ENCODE results near the gene CCDC88C. TPM values are rescaled to one million over a fixed set of nuclear protein-coding genes. Genes with fewer than 3 reads are reported as not detected.

The CCDC88C gene
- total RNA-seq, 1 experiment from 2014 or later = 21.3 TPM

GRCh38 chr14:91372671-91373495 lies 44.7 kb downstream of the CCDC88C start:
- in situ Hi-C loops (cut with HindIII; ENCODE audit: low pct_unique_long_range_greater_than_20kb, low sequenced_read_pairs) = no loop called here
- H3K27ac ChIP-seq (ENCODE audit: low read length) = peak overlapping the region; percentile 12; the same call in 1 of the 2 replicates
- no peaks in the 10 kb centered on the region for H3K36me3 ChIP-seq (ENCODE audit: control insufficient read depth, insufficient read depth, low read length)
- intact Hi-C loops (cut with micrococcal nuclease; ENCODE audit: unreplicated experiment) = no loop called here
- no peak for ATAC-seq
- no peaks in the 10 kb centered on the region for H3K9me3 ChIP-seq (ENCODE audit: control insufficient read depth, insufficient read depth, low read depth, low read length)
- TF ChIP-seq SIN3A (IDR thresholded peaks at IDR 0.05; ENCODE audit: borderline replicate concordance, insufficient read depth, low read depth, low read length) (no peak), POLR2AphosphoS5 (IDR thresholded peaks at IDR 0.05; ENCODE audit: low read depth, low read length) (no peak), REST (IDR thresholded peaks at IDR 0.05; ENCODE audit: insufficient read depth in 1 of 2, low read depth in 2 of 2, low read length in 1 of 2) (no peak), TCF7L2 (IDR thresholded peaks at IDR 0.05; ENCODE audit: low read depth, low read length) (no peak), CTCF (IDR thresholded peaks at IDR 0.05) (no peak)
- ChIA-PET POLR2A (no interaction called here), CTCF (no interaction called here)
- H3K4me1 ChIP-seq (ENCODE audit: control insufficient read depth, insufficient read depth, low read length) = peaks cover 57% of the 10 kb centered on the region
- no peaks in the 10 kb centered on the region for H3K27me3 ChIP-seq (ENCODE audit: control insufficient read depth, insufficient read depth, low read length)
- no peak overlapping the region for H3K4me3 ChIP-seq (ENCODE audit: low read depth in 2 of 2, low read length in 2 of 2)
- no peak for DNase-seq (ENCODE audit: low read depth, low spot score)
- no TSS peak for BruUV-seq (replicated peaks)

- Histone ChIP-seq H3K36me3 (ENCODE audit: control insufficient read depth, insufficient read depth, low read length) (no peaks in the 10 kb centered on the region), H3K27ac (ENCODE audit: low read length) (0 out of 2 replicates have a peak overlapping the region, but pooled peaks have one; percentile 17), H3K4me1 (ENCODE audit: control insufficient read depth, insufficient read depth, low read length) (peaks cover 60% of the 10 kb centered on the region), H3K27me3 (ENCODE audit: control insufficient read depth, insufficient read depth, low read length) (no peaks in the 10 kb centered on the region), H3K4me3 (ENCODE audit: low read depth in 2 of 2, low read length in 2 of 2) (no peak overlapping the region), H3K9me3 (ENCODE audit: control insufficient read depth, insufficient read depth, low read depth, low read length) (no peaks in the 10 kb centered on the region)
- no peak for TF ChIP-seq REST (IDR thresholded peaks at IDR 0.05; ENCODE audit: insufficient read depth in 1 of 2, low read depth in 2 of 2, low read length in 1 of 2)
- TF ChIP-seq SIN3A (IDR thresholded peaks at IDR 0.05; ENCODE audit: borderline replicate concordance, insufficient read depth, low read depth, low read length) = no peak
- no peak for TF ChIP-seq TCF7L2 (IDR thresholded peaks at IDR 0.05; ENCODE audit: low read depth, low read length)
- no peak for TF ChIP-seq CTCF (IDR thresholded peaks at IDR 0.05)
- no peak for TF ChIP-seq POLR2AphosphoS5 (IDR thresholded peaks at IDR 0.05; ENCODE audit: low read depth, low read length)
- ChIA-PET POLR2A (no interaction called here), CTCF (no interaction called here)
- BruUV-seq (replicated peaks) = no TSS peak
- intact Hi-C loops (cut with micrococcal nuclease; ENCODE audit: unreplicated experiment) (no loop called here), in situ Hi-C loops (cut with HindIII; ENCODE audit: low pct_unique_long_range_greater_than_20kb, low sequenced_read_pairs) (no loop called here)
- DNase-seq (ENCODE audit: low read depth, low spot score) (no peak), ATAC-seq (no peak)
These were observed 45.6 kb downstream of the CCDC88C start for GRCh38 chr14:91371990-91372375.
